Measurements from ENCODE around the gene BARHL1. TPM values are rescaled to one million over a fixed set of nuclear protein-coding genes. Genes with fewer than 3 reads are reported as not detected.

Gene BARHL1
- total and polyA plus RNA-seq, 2 donors (not counting 3 experiments of a cell fraction or from before 2014, with no cell fraction given): not detected

GRCh38 chr9:132537352-132537751 is 45.1 kb upstream of the BARHL1 start:
- H3K9ac ChIP-seq (replicated peaks; ENCODE audit: extremely low read depth, insufficient read depth, low read length): no peak overlapping the region
- H3K4me1 ChIP-seq (ENCODE audit: control insufficient read depth, extremely low read depth, insufficient read depth, low read length): no peaks in the 10 kb centered on the region
- H3K9me1 ChIP-seq (replicated peaks; ENCODE audit: control insufficient read depth, extremely low read depth, insufficient read depth, low read length): no peaks in the 10 kb centered on the region
- H3K36me3 ChIP-seq (ENCODE audit: control insufficient read depth in 2 of 2, extremely low read depth in 1 of 2, insufficient read depth in 2 of 2, low read length in 2 of 2): no peaks in the 10 kb centered on the region
- BruUV-seq (replicated peaks): no TSS peak
- no peak overlapping the region for H3K27ac ChIP-seq (ENCODE audit: insufficient read depth, low read depth, low read length)
- intact Hi-C loops (cut with micrococcal nuclease): no loop called here
- POLR2A ChIA-PET: no interaction called here
- no peak overlapping the region for H3K4me2 ChIP-seq (ENCODE audit: insufficient read depth, low read length)
- H3K4me3 ChIP-seq (replicated peaks in 1 of 3; ENCODE audit: insufficient read depth in 1 of 3, low read depth in 1 of 3, low read length in 3 of 3): no peak overlapping the region
- H3K79me2 ChIP-seq (ENCODE audit: control insufficient read depth, insufficient read depth, low read length): no peaks in the 10 kb centered on the region
- CTCF ChIA-PET: no interaction called here
- no peak for FAIRE-seq
- no peaks in the 10 kb centered on the region for H3K9me3 ChIP-seq (replicated peaks; ENCODE audit: control insufficient read depth, insufficient read depth, low read length)
- H4K20me1 ChIP-seq (replicated peaks; ENCODE audit: control insufficient read depth, extremely low read depth, insufficient read depth, low read length): no peaks in the 10 kb centered on the region
- no peak for DNase-seq (ENCODE audit: low read depth, low spot score)
- H2AFZ ChIP-seq (ENCODE audit: low read depth, low read length): no peak overlapping the region
- H3K27me3 ChIP-seq (ENCODE audit: control insufficient read depth in 2 of 2, insufficient read depth in 2 of 2, low read length in 2 of 2): no peaks in the 10 kb centered on the region
- no peak for TF ChIP-seq EZH2 (IDR thresholded peaks at IDR 0.05; ENCODE audit: borderline replicate concordance, low read depth, low read length, severe bottlenecking)
- no peak for TF ChIP-seq GATA2 (IDR thresholded peaks at IDR 0.05; ENCODE audit: insufficient read depth, insufficient read length, low read depth, low read length)
- TF ChIP-seq MYC (IDR thresholded peaks at IDR 0.05; ENCODE audit: low read depth, low read length): no peak
- TF ChIP-seq, protein P1, sequence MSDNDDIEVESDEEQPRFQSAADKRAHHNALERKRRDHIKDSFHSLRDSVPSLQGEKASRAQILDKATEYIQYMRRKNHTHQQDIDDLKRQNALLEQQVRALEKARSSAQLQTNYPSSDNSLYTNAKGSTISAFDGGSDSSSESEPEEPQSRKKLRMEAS (IDR thresholded peaks at IDR 0.05; ENCODE audit: insufficient read depth, insufficient read length): no peak
- TF ChIP-seq POLR2A (IDR thresholded peaks at IDR 0.05; ENCODE audit: low read depth, low read length): no peak
- TF ChIP-seq JUN (IDR thresholded peaks at IDR 0.05; ENCODE audit: borderline replicate concordance, insufficient read depth, insufficient read length, low read depth): no peak
- TF ChIP-seq POLR2AphosphoS5 (IDR thresholded peaks at IDR 0.05; ENCODE audit: insufficient read depth, low read depth, low read length): no peak
- TF ChIP-seq FOS (IDR thresholded peaks at IDR 0.05; ENCODE audit: borderline replicate concordance, insufficient read depth, low read length): no peak
- no peak for TF ChIP-seq CTCF (IDR thresholded peaks at IDR 0.05; ENCODE audit: extremely low read depth in 1 of 2, insufficient read depth in 1 of 2, low read depth in 1 of 2, low read length in 2 of 2)
- dilution Hi-C loops (cut with MboI; ENCODE audit: extremely low pct_ligation_motif_present, low sequenced_read_pairs): no loop called here

All from endothelial cell of umbilical vein (primary cell).